Left renal cortex interstitium (tissue), 4 donors: ENCODE results near the gene PTPRH. TPM values are rescaled to one million over a fixed set of nuclear protein-coding genes. Genes with fewer than 3 reads are reported as not detected.
"Not testable (repeated sequence)": the region's sequence is repeated elsewhere in the genome, so short reads cannot be mapped to it uniquely, and the experiment has no call there.

Experiments used
- DNase-seq, 4 donors: peaks; one replicate each; pipeline ENCODE4 v3.0.0-alpha.2; 2013; ENCODE audit warnings: low read depth in 4 of 4, low spot score in 2 of 4, missing footprints in 1 of 4
- polyA plus RNA-seq, 4 donors: library from polyadenylated mRNA; unstranded; fragments of 120-200 nt; gene quantifications; one replicate each; pipeline ENCODE4 v1.2.1, GENCODE V29; 2013; ENCODE audit not compliant: insufficient read length in 4 of 4

The PTPRH gene
- polyA plus RNA-seq, 4 donors = 0.06 to 0.17 (median 0.11) TPM

DNA sequence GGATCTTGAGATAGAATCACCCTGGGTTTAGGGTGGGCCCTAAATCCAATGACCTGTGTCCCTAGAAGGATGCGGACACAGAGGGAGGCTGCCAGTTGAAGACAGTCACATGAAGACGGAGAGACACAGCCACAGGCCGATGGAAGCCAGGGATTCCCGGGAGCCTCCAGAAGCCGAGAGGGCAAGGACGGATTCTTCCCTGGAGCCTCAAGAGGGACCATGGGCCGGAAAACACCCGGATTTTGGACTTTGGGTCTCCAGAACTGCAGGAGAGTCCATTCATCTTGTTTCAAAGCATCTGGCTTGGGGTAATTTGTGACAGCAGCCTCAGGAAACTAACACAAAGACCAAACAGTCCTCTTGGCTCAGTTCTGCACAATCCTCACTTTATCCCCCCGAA is 17.0 kb upstream of the PTPRH start:
- DNase-seq = no peak

- DNase-seq = no peak
These were observed 16.2 kb upstream of the PTPRH start for GRCh38 chr19:55225415-55225958.

GRCh38 chr19:55224679-55225414 is 15.5 kb upstream of the PTPRH start:
- DNase-seq = not testable (repeated sequence)

DNA sequence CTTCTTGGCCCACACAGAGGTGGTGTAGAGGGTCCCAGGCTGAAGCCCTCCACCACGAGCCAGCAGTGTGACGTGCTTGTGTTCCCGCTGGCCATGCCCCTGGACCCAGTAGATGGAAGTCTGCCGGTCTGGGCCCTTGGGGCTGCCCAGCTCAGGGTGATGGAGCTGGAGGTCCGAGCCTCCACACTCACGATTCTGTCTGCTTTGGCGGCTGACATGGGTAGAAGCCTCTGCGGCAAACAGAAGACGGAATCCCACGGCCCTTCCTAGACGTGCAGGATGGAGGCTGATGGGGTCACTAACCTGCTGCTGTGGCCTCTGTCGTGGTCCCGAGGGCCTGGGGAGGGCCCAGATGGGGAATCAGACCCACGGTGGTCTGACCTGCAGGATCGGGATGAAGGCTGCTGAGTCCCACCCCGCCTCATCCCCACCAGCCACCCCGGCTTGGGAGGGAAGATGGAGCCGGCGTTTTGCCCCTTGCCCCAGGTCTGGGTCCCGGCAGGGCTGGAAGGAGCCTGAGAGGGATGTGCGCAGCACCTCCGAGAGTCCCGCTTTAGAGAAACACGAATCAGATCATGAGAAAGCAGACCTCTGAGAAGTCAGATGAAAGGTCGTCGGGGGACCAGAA is 14.9 kb upstream of the PTPRH start:
- DNase-seq = no peak

GRCh38 chr19:55223291-55224037 is 14.2 kb upstream of the PTPRH start:
- no peak for DNase-seq

- DNase-seq = no peak
These were observed 11.2 kb upstream of the PTPRH start for GRCh38 chr19:55220525-55220924.

DNA sequence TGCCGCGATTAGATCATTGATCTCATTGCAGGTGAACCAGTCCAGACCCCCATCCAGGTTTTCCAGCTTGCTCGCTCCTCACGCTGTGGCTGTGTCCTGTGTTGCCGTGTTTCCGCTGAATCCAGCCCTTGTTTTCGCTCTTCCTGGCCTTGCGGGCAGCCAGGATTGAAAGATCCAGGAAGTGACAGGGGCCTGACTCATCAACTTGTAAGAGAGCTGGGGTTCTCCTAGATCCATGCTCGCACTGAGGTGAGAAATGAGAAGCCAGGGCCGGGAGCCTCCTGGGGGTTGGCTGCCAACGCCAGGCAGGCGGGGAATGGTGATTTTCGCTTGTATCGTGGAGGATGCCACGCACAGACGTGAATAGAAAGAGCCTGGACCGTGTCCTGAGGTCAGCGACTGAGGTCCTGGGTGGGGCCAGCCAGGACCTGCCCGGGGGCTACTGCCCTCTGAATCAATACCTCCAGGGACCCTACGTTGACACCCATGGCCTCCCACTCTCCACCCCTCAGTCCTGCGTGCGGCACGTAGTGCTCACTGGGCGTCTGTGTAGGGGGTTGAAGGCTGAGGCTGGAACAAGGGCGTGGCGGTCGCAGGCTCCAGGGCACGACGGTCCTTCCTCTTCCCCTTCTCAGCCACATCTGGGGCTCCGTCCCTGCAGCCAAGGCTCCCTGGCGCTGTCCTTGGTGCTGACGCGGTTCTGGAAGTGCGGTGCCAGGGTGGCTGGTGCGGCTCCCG is 7.3 kb upstream of the PTPRH start:
- peak in 3 of 4 donors; percentile 39 to 71 (median 46) for DNase-seq

DNA sequence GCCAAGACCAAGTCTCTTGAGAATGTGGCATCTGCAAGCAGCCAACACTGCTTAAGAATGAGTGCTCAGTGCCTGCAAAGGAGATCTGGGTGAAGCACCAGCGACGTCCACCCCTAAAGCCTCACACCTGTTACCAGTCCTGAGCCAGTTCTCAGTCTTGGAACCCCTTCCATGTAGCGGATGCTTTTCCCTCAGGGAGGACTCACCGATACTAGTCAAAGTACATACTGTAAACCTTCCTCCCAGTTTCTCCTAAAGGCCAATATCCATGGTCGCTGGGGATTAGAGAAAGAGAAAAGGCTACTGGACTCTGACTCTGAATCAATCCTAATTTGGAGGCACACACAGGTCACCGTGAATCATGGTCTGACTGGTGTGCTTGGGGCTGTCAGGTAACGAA is 4.2 kb upstream of the PTPRH start:
- no peak for DNase-seq

- DNase-seq = no peak
These were observed 3.1 kb upstream of the PTPRH start for GRCh38 chr19:55212447-55212846.

GRCh38 chr19:55209693-55210472 is 582 bp upstream of the PTPRH start:
- DNase-seq = no peak

DNA sequence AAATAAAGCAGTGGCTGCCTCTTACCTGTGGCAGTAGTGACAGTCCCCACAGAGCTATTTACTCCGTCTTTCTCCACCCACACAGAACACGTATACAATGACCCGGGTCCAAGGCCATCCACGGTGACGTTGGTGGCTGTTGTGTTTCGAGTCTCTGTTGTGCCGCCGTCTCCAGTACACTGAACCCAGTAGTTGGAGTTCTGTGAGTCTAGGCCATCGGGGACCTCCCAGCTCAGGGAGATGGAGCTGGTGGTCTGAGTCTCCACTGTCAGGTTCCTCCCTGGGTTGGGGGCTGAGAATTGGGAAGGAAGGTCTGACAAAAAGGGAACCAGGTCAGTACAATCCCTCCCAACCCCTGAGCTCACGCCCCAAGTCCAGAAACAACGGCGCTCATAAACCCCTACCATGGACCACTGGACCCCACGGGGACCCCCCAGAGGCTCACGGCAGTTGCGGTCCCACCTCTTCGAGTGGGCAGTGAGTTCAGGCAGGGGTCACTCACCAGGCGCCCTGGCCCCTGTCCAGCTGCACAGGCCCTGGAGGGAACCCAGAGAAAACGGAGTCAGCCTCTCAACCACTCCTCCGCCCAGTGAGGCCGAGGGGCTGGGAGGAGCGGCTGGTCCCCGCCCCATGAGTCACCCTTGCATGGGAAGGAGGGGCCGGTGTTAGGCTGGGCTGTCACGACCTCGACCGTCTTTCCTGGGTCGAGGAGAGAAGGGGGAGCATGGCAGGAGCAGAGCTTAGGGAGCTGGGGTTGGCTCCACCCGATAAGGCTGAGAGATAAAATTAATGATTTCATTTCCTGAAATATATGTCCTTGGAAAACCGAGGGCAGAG is 2.4 kb downstream of the PTPRH start:
- DNase-seq = peak in 2 of 4 donors; percentile 20 to 32

DNA sequence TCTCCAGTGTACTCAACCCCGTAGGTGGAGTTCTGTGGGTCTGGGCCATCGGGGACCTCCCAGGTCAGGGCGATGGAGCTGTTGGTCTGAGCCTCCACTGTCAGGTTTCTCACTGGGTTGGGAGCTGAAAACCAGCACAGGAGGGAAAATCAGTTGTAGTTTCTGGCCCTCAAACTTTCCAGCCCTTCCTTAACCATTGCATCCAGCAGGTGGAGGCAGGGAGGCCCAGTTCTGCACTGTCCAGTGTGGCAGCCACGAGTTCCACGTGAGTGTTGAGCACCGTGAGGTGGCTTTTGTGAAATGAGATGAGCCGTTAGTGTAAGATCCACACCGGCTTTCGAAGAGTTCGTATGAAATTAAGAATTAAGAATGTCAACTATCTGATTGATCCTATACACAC is 7.1 kb downstream of the PTPRH start:
- not testable (repeated sequence) for DNase-seq

- DNase-seq = no peak
These were observed 9.6 kb downstream of the PTPRH start for GRCh38 chr19:55199620-55200204.

DNA sequence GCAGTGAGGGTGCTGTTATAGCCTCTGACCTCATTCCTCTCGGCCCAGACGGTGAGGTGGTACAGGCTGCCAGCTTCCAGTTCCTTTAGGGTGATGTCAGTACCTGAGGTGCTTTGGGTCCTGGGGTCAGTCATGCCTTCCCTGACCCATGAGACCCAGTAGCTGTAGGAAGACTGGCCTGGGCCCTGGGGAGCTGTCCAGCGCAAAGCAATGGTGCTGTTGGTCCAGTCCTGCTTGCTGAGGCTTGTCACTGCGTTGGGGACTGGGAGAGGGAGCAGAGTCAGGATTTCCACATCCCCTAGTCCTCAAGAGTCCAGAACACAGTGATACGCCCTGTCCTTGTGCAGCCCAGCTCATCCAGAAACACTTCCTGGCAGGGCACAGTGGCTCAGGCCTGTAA is 10.7 kb downstream of the PTPRH start:
- DNase-seq = no peak

GRCh38 chr19:55197528-55197927 is 11.8 kb downstream of the PTPRH start:
- DNase-seq = no peak

DNA sequence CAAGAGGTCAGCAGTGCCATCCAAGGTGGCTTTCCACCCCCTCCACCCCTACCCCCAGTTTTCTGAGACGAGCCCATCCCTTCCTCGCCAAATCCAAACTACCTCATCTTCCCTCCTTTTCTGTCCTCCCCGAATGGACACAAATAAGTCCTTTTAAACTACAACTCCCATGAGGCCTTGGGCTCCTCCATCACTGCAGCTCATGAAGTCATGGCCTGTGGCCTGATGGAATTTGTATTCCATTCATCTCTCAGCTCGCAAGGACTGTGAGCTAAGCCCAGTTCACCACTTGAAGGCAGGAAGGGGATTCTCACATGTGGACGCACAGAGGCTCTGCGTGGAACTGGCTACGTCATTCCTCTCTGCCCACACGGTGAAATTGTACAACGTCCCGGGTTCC is 12.5 kb downstream of the PTPRH start:
- DNase-seq = no peak

DNA sequence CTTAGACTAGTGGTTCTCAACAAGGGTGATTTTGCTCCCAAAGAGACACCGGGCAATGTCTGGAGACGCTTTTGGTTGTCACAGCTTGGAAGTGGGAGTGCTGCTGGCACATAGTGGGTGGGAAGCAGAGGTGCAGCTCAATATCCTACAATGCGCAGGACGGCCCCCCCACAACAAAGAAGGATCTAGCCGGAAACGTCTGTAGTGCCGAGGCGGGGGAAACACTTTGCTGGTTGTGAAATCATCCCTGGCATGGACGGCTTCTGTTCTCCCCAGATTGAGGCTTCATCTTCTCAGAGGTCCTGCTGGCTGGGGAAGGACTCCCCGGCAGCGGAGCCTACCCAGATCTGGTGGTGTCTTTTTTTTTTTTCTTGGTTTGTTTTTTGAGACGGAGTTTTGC is 15.8 kb downstream of the PTPRH start:
- no peak for DNase-seq

GRCh38 chr19:55189403-55189835 is 19.9 kb downstream of the PTPRH start:
- DNase-seq = no peak

DNA sequence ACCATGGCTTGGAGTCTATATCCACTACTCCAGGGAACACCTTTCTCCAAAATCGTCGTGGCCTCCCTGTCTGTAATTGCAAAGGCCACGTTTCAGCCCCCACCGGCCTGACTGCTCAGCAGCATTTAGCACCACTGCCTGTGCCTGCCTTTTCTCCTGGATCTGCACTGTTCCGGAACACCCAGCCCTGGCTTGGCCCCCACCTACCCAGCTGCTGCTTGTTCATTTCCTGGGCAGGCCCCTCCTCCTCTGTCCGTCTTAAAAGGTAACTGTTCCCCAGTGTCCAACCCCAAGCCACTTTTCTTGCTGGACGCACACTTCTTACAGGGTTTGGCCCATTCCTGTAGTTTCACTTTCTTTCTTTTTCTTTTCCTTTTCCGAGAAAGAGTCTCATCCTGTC is 20.7 kb downstream of the PTPRH start:
- DNase-seq = no peak
